HG03025 (cell line): ENCODE measurements around the gene USP2.

Experiments
- ATAC-seq: cut with Tn5 transposase; IDR thresholded peaks from one replicate; pipeline ENCODE4 v1.9.1; 2021; ENCODE audit warnings: mild to moderate bottlenecking, moderate library complexity; ENCODE audit not compliant: unreplicated experiment, low FRiP score

The USP2 gene

DNA sequence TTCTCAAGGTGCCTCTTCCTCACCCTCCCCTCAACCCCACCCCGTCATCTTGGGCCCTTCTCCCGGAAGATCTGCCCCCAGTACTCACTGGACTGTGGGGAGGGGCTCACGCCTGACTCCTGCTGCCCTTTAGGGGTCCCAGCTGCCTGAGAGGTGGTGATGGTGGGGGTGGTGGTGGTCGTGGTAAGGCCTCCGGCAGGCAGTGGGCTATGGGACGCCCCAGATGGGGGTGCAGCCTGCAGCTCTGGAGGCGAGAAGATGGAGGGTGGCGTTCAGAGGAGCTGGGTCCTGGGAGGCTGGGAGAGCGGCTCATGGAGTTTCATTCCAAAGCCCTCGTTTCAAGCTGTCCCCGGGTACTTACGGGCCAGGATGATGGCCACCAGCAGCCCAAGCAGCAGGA lies 35.8 kb downstream of the USP2 start:
- ATAC-seq = no peak

DNA sequence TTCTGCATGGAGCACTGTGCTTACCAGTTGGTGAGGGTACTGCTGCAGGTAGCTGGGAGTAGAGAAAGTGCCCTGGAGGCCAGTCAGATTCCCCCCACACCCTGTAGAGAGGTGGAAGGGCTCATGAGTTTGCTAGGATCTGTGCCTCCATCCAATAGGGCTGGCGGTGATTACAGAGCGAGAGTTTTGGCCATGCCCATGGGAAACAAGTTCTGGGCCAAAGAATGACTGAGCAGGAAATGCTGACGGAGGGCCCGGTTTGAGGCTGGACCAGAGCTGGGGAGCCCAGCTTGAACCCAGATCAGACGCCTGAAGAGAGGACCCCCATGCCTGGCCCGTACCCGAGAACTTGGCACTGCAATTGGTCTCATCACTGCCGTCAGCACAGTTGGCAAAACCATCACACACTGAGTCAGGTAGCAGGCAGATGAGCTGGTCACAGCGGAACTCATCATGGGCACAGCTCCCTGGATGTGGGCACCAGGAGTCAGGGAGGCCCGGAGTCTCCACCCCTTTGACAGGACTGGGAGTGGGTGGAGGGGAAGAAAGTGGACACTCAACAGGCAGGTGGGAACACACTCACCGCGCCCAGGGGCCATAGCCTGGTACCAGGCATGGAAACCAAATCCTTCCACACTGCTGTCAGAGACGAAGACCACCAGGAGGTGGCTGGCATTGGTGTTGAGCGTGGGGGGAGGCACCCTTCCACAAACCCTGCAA lies 37.0 kb downstream of the USP2 start:
- ATAC-seq = no peak

DNA sequence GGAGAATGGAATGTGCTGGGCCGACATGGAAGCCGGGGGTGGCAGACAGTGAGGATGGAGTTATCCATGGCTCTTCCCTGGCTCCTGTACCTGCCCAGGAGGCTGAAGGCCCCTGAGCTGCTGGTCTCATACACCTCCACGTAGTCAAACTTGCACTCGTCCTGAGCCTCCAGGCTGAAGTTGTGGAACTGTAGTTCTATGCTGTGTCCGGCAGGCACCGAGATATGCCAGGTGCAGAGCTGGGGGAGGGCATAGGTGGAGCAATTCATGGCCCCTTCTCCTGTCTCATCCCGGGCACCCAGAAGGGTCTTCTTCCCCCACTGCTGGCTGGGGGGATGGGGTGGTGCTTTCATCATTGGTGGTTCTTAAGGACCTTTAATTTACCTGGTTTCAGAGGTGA lies 37.8 kb downstream of the USP2 start:
- ATAC-seq = no peak

DNA sequence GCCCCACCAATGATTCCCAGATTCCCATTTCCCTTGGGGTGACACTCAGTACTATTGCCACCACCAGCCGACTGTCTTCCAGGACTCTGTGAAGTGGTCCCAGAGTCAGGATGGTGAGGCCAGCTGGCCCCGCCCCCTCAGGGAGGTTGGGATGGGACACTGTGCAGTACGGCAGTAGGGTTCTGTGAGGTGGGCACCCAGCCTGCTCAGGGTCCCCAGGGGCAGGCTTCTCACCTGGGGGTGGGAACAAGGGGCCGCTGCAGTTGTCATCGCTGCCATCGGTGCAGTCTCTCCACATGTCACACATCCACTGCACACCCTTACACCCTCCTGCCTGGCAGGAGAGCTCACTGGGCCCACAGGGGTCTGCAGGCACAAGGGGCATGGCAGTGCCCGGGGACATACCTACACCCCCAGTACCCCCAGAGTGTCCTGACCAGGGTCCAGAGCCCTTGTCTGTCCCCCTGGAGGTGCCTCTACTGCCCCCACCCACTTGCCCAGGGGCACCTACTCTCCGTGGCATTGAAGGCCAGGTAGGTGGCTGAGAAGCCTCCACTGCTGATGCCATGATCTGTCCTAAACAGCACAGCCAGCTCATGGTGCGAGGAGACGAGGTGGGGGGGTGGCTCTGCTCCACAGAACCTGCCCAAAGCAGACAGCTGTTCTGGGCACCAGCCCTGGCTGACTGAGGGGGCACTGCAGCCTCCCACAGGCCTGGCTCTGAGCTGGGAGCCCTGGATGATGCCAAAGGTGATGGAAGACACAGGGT lies 38.9 kb downstream of the USP2 start:
- no peak for ATAC-seq

DNA sequence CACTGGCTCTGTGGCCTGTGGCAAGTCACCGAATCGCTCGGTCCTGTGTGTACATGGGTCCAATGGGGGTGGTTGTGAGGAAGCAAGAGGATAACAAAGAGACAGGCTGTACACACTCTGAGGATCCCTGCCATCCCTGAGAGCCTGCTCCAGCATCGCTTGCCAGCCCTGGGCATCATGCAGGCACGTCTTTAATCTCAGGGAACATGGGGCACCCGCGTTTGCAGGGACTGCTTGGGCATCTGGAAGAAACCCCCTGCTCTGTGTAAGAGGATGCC lies 39.5 kb downstream of the USP2 start:
- ATAC-seq = no peak

DNA sequence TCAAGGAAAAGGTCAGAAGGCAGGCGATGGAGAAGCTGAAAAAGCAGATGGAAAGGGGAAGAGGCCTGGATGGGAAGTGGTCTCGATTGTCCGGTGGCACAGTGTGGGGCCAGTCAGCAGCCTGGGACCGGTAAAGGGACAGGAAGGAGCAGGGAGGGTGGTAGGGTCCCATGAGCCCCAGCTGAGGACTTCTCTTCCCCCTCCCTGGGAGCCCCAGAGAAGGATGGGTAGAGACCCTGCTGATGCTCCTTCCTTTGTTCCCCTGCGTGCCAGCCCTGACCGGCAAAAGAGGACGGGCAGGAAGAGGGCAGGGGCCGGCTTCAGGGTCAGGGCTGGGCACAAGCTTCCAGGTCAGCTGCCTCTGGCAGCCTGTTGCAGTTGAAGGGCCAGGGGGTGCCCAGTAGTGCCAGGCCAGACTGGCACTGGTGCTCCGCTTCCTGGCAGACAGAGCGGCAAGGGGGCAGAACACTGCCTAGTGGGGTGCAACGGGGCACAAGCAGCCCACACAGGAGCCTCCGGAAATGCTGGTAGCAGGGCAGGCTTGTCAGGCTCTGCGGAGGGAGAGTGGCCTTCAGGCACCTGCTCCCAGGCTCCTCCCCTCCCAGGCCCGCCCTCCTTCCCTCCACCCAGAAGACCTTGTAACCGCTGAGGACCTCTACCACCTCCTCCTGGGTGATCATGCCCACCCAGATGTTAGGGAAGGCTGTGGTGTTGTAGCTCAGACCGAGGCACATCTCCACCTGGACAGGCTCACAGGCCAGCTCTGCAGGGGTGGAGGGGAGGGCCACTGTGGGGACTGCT lies 40.1 kb downstream of the USP2 start:
- ATAC-seq = no peak

DNA sequence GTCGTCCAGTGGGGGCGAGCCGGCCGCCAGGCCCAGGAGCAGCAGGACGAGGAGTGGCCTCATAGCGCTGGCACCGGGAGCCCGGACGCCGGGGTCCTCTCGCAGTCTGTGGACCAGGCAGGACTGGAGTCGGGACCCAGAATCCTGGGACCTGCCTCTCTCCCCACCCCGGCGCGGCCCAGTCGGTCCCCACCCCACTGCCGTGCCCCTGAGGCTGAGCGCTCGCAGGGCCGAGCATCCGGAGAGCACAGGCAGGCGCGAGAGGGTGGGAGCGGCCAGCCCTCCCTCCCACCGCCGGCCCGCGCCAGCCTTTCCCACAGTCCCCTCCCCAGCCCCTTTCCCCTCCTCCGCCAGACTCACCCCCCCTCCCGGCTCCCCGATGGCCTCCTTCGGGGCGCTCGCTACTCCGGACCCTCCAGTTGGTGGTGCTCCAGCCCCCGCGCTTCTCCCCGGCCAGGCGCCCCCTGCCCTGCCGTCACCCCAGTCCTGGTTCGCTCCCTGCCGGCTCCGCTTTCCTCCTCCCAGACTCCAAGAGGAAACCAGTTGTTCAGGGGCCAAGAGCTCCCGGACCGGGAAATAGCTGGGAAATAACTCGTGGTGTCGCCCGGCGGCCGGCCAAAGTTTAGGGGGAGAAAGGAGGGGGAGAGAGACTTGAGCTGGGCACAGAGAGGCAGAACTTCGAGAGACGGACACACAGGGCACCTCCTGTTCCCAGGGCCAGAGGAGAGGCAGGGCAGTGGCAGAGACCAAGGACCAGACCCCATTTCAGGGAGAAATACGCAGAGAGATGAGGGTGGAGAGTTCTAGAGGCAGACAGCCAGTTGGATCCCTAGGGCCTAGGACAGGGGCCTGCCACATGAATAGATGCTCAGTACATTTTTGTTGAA lies 40.9 kb downstream of the USP2 start, which contains the start of gene C1QTNF5:
Gene C1QTNF5 (minus strand): TSS at position 549 of the 887 bp plus-strand sequence. CDS start 486 bp downstream, at position 63.
- no peak for ATAC-seq

DNA sequence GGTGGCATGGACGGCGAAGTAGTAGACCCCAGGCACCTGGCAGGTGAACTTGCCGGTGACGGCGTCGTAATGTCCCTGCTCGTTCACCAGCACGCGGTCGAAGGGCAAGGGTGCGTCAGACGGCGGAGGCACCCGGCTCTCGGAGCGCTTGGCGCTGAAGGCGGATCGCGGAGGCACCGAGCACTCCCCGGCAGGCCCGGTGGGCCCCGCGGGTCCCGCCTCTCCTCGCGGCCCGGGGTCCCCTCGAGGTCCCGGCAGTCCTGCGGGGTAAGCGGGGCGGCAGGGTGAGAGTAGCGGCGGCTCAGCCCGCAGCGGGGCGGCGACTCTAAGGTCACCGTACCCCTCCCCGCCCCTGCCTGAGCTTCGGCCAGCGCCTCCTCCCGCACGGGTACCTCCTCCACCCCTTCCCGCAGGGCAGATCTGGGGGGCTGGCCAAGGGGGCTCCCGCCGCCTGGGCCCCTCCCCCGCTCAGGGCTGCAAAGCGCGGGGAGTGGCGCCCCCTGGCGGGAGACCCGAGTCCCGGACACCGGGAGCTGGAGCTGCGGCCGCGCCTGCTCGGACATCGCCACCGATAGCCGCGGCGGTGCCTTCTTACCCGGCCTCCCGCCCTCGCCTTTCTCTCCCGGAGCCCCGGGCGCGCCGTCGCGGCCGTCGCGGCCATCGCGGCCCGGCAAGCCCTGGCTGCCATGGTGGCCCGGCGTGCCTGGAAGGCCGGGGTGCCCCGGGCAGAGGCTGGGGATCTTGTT lies 41.7 kb downstream of the USP2 start:
- no peak for ATAC-seq

DNA sequence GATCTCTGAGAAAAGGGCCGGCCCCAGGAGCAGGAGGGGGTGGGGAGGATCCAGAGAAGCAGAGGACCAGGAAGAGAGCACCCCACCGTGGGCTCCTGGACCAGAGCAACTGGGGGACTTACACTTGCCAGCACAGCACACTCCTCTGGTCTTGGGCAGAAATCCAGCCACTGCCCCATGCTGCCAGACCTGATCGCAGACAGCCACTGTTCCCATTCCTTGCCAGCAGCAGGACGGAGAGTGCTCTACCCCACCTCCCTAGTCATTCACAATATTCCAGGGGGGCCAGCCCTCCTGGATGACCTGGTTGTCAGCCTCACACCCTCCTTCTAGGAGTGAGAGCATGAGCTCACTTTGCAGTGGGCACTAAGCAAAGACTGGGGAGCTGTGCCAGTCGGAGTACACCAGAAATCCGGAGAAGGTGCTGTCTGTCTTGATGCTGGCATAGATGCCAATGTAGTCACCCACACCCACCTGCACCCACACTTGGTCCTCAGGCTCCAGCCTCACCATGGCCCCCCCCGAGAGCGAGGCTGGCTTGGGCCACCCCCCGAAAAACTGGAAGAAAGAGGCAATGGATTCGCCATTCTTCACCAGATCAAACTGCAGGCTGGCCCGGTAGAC lies 42.4 kb downstream of the USP2 start:
- no peak for ATAC-seq

DNA sequence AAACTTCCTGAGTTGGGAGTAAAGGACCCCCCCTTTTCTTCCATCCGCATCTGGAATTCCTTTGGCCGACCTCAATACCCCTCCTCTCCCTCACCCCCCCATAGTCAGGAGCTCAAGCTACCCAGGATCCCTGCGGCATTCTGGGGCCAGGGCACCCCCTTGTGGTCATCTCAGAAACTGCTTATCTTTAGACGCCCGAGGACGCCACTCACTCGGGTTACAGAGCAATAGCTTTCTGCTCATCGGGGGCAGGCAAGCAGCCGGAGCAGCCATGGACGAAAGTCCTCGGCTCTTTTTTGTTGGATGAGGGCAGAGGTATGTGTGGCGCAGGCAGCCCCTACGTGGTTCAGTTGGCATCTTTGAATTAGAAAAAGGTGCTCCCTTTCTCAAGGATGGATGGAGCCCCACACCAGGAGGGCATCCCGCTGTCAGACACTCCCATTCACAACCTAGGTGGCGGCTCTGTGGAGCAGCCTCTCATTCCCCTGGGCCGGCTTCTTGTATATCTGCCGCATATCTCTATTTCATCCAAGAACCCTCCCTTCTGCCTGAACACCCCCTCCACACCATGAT lies 43.1 kb downstream of the USP2 start:
- ATAC-seq = no peak

DNA sequence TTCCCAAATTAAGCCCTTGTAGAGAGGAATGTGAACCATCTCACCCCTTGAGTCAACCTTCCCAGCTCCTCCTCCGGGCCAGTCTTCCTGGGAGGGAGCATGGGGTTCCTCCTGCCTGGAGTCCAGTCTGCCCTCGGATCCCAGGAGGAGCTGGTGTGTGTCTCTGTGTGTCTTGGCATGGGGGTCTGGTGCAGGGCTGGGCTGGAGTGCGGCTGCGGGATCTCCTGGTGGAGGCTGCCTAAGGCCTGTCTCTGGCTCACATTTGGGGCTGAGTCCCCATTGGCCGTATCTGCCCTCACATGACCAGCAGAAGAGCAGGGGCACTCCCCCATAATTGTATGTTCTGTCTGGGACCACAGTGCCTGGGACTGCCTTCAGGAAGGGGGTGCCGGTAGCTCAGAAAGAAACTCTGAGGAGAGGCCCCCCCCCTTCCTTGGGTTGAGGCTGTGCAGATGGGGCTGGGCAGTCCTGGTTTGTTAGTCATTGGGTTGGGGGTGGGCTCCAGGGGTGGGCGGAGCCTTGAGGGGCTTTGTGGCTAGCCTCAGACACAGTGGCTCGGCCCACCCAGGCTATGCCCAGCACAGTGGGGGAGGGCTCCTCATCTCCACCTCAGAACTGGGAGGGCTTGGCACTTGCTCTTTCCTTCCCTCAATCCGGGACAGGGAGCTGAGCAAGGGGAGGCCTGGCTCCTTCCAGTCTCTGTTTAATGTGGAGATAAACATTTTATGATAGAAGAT lies 43.7 kb downstream of the USP2 start:
- ATAC-seq = no peak

DNA sequence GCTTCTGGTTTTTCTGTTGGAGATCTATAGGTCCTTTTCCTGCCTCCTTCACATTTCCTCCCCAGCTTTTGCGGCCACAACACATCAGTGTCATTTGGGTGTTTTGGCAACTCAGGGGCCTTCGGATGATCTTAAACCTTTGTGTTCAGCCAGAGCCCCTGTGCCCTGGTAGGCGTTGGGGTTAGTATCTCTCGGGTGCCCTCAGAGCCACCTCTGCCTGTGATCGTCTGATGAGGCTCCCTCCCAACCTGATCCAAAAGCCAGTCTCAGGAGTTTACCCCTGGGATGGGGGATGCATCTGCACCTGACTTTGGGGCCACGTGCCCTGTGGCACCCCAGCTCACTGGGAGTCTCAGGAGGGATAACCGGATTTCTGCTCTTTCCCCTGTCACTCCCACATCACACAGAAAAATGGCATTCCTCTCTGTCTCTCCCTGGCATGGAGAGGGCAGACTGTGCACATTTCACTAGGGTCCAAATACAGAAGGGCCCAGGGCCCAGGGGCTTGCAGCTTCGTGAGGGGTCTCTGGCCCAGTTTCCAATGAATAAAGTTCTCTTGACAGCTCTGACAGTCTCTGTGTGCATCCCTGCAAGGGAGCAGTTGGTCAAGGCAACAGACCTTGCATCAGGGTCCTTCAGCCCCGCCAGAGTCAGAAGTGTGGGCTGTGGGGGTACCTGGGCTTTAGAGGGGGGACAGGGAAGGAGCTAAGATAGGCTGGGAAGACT lies 44.6 kb downstream of the USP2 start:
- ATAC-seq = no peak

DNA sequence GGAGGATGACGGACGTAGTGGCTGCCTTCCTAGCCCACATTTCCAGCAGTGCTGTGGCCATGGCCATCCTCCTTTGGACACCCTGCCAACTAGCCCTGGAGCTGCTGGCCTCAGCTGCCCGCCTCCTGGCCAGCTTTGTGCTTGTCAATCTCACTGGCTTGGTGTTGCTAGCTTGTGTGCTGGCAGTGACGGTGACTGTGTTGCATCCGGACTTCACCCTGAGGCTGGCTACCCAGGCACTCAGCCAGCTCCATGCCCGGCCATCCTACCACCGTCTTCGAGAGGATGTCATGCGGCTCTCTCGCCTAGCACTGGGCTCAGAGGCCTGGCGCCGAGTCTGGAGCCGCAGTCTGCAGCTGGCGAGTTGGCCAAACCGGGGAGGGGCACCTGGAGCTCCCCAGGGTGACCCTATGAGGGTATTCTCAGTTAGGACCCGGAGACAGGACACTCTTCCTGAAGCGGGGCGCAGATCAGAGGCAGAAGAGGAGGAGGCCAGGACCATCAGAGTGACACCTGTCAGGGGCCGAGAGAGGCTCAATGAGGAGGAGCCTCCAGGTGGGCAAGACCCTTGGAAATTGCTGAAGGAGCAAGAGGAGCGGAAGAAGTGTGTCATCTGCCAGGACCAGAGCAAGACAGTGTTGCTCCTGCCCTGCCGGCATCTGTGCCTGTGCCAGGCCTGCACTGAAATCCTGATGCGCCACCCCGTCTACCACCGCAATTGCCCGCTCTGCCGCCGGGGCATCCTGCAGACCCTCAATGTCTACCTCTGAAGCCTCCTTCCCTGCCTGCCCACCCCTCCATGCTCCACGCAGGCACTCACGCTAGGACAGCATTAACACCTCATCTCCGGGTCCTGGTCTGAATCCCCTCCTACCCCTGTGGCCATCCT lies 45.6 kb downstream of the USP2 start:
- no peak for ATAC-seq

DNA sequence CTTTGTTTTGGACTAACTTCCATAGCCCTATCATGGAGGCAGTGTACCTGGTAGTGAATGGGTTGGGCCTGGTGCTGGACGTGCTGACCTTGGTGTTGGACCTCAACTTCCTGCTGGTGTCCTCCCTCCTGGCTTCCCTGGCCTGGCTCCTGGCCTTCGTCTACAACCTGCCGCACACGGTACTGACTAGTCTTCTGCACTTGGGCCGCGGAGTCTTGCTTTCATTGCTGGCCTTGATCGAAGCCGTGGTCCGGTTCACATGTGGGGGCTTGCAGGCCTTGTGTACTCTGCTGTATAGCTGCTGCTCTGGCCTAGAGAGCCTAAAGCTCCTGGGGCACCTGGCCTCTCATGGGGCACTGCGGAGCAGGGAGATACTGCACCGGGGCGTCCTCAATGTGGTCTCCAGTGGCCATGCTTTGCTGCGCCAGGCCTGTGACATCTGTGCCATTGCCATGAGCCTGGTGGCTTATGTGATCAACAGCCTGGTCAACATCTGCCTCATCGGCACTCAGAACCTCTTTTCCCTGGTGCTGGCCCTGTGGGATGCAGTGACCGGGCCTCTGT lies 46.3 kb downstream of the USP2 start:
- no peak for ATAC-seq

DNA sequence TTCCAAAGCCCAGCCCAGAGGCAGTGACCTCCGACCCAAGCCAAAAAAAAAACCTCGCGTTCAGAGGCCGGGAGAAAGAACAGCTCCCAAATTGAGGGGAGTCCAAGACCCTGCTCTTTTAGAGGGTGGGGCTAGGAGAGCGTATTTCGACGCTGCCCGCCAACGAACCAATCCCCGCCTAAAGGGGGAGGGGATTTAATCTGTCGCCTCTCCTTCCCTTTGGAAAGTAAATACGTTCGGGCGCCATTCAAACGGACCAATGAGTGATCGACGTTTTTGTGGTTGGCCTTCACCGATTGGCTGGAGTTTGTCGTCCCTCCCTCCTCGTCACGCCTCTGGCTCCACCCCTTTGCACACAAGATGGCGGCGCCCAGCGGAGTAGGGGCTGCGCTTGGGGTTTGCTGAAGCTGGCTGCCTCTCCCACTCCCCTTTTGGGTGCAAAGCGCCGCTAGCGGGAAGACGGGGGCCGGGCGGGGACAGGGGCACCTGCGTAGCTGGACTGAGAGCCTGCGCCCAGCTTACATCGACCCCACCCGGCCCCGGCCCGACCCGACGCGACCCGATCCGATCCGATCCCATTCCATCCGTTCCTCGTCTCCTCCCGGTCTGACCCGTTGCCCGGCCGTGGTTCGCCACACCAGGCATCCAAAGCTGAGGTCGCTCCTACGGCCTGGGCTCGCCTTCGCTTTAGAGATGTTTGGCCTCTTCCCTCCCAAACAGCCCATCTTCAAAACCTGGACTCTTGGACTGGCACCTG lies 47.1 kb downstream of the USP2 start, which contains the start of gene RNF26:
Gene RNF26 (plus strand): TSS at position 354 of the 757 bp plus-strand sequence. CDS start 596 bp downstream, outside the sequence.
- peak; percentile 92 for ATAC-seq
